SJCRH30 (cell line): ENCODE measurements around the gene GDPD2. TPM values are rescaled to one million over a fixed set of nuclear protein-coding genes. Genes with fewer than 3 reads are reported as not detected.

ENCODE experiments used
- DNase-seq, 2 experiments: peaks; one replicate each; pipeline ENCODE4 v3.0.0-alpha.2; 2015 to 2020
- H3K27ac ChIP-seq: fragments of 250-450 bp; sonication (Bioruptor Pico); 2 replicates; pipeline ENCODE4 v1.5.1; 2020; ENCODE audit warnings: mild to moderate bottlenecking, moderate library complexity
- H3K27me3 ChIP-seq: fragments of 250-450 bp; sonication (Bioruptor Pico); 2 replicates; pipeline ENCODE4 v1.5.1; 2020; ENCODE audit warnings: mild to moderate bottlenecking, moderate library complexity
- H3K36me3 ChIP-seq: fragments of 250-450 bp; sonication (Bioruptor Pico); 2 replicates; pipeline ENCODE4 v1.5.1; 2020; ENCODE audit warnings: mild to moderate bottlenecking, moderate library complexity
- H3K4me1 ChIP-seq: fragments of 250-450 bp; sonication (Bioruptor Pico); 2 replicates; pipeline ENCODE4 v1.5.1; 2020; ENCODE audit warnings: mild to moderate bottlenecking, moderate library complexity
- H3K4me3 ChIP-seq: fragments of 250-450 bp; sonication (Bioruptor Pico); 2 replicates; pipeline ENCODE4 v1.5.1; 2020; ENCODE audit warnings: mild to moderate bottlenecking, moderate library complexity
- H3K9me3 ChIP-seq: fragments of 250-450 bp; sonication (Bioruptor Pico); replicated peaks from 2 replicates; pipeline ENCODE4 v1.5.1; 2020; ENCODE audit warnings: mild to moderate bottlenecking, moderate library complexity
- total RNA-seq: library from RNA; depleted of rRNA; stranded (reverse); fragments of >200 nt; shearing (Covaris generic); gene quantifications from 2 replicates; pipeline ENCODE4 v1.2.3, GENCODE V29; 2014

GDPD2 gene
- total RNA-seq, 1 experiment from 2014 or later, result 0.08 TPM

GRCh38 chrX:70446380-70447350 lies 23.6 kb downstream of the GDPD2 start:
- no peak overlapping the region for H3K4me3 ChIP-seq
- H3K4me1 ChIP-seq, result no peaks in the 10 kb centered on the region
- peaks cover 8% of the 10 kb centered on the region for H3K27me3 ChIP-seq
- DNase-seq, result no peak
- no peaks in the 10 kb centered on the region for H3K36me3 ChIP-seq
- H3K9me3 ChIP-seq, result no peaks in the 10 kb centered on the region
- no peak overlapping the region for H3K27ac ChIP-seq

GRCh38 chrX:70449457-70449966 lies 26.4 kb downstream of the GDPD2 start:
- no peak for DNase-seq
- Histone ChIP-seq H3K36me3 (no peaks in the 10 kb centered on the region), H3K9me3 (no peaks in the 10 kb centered on the region), H3K27me3 (peaks cover under 1% of the 10 kb centered on the region), H3K27ac (no peak overlapping the region), H3K4me1 (peaks cover 5% of the 10 kb centered on the region; the same call in 1 of the 2 replicates), H3K4me3 (no peak overlapping the region)

GRCh38 chrX:70452143-70452733 lies 29.1 kb downstream of the GDPD2 start:
- Histone ChIP-seq H3K27me3 (no peaks in the 10 kb centered on the region), H3K27ac (peak overlapping the region; percentile 6; the same call in 1 of the 2 replicates), H3K4me3 (peak overlapping the region; percentile 72)

GRCh38 chrX:70453024-70453618 lies 30.0 kb downstream of the GDPD2 start:
- Histone ChIP-seq H3K9me3 (no peaks in the 10 kb centered on the region), H3K27ac (no peak overlapping the region), H3K4me3 (peak overlapping the region; percentile 72), H3K27me3 (no peaks in the 10 kb centered on the region), H3K4me1 (peaks cover 8% of the 10 kb centered on the region; the same call in 1 of the 2 replicates), H3K36me3 (0 out of 2 replicates have a peak, but pooled peaks cover 2% of the 10 kb centered on the region)
- no peak for DNase-seq

More at GRCh38 chrX:70452143-70452733, 29.1 kb downstream of the GDPD2 start:
- peak; percentile 63 to 83 for DNase-seq
- Histone ChIP-seq H3K36me3 (0 out of 2 replicates have a peak, but pooled peaks cover 2% of the 10 kb centered on the region), H3K9me3 (no peaks in the 10 kb centered on the region), H3K4me1 (peaks cover 8% of the 10 kb centered on the region; the same call in 1 of the 2 replicates)

- Histone ChIP-seq H3K27me3 (no peaks in the 10 kb centered on the region), H3K36me3 (peaks cover 2% of the 10 kb centered on the region; the same call in 1 of the 2 replicates), H3K9me3 (no peaks in the 10 kb centered on the region), H3K4me1 (peaks cover 8% of the 10 kb centered on the region; the same call in 1 of the 2 replicates), H3K4me3 (peak overlapping the region; percentile 82), H3K27ac (peak overlapping the region; percentile 81)
- peak; percentile 92 to 95 for DNase-seq
Observed at GRCh38 chrX:70454441-70455365, 31.6 kb downstream of the GDPD2 start.

- peak overlapping the region; percentile 82 for H3K4me3 ChIP-seq
- peak in 1 of 2 experiments; percentile 36 for DNase-seq
- H3K4me1 ChIP-seq, result peaks cover 8% of the 10 kb centered on the region; the same call in 1 of the 2 replicates
- no peaks in the 10 kb centered on the region for H3K9me3 ChIP-seq
- H3K27ac ChIP-seq, result peak overlapping the region; percentile 81
- H3K36me3 ChIP-seq, result peaks cover 5% of the 10 kb centered on the region; the same call in 1 of the 2 replicates
- H3K27me3 ChIP-seq, result no peaks in the 10 kb centered on the region
Observed at GRCh38 chrX:70455366-70456202, 32.5 kb downstream of the GDPD2 start.

GRCh38 chrX:70456256-70456655 lies 33.1 kb downstream of the GDPD2 start:
- Histone ChIP-seq H3K27ac (no peak overlapping the region), H3K4me1 (peaks cover 8% of the 10 kb centered on the region; the same call in 1 of the 2 replicates), H3K36me3 (peaks cover 12% of the 10 kb centered on the region; the same call in 1 of the 2 replicates), H3K27me3 (no peaks in the 10 kb centered on the region), H3K9me3 (no peaks in the 10 kb centered on the region), H3K4me3 (peak overlapping the region; percentile 82)
- no peak for DNase-seq

- no peak overlapping the region for H3K27ac ChIP-seq
- peaks cover 18% of the 10 kb centered on the region; the same call in 1 of the 2 replicates for H3K36me3 ChIP-seq
- peaks cover 3% of the 10 kb centered on the region; the same call in 1 of the 2 replicates for H3K4me1 ChIP-seq
- no peaks in the 10 kb centered on the region for H3K9me3 ChIP-seq
- DNase-seq, result no peak
- no peak overlapping the region for H3K4me3 ChIP-seq
- H3K27me3 ChIP-seq, result no peaks in the 10 kb centered on the region
Observed at GRCh38 chrX:70461026-70461425, 37.9 kb downstream of the GDPD2 start.

GRCh38 chrX:70464051-70464450 lies 40.9 kb downstream of the GDPD2 start:
- Histone ChIP-seq H3K9me3 (no peaks in the 10 kb centered on the region), H3K27me3 (no peaks in the 10 kb centered on the region), H3K27ac (no peak overlapping the region), H3K4me3 (no peak overlapping the region), H3K36me3 (peaks cover 19% of the 10 kb centered on the region), H3K4me1 (no peaks in the 10 kb centered on the region)
- no peak for DNase-seq

GRCh38 chrX:70466968-70467367 lies 43.9 kb downstream of the GDPD2 start:
- no peaks in the 10 kb centered on the region for H3K9me3 ChIP-seq
- H3K27me3 ChIP-seq, result no peaks in the 10 kb centered on the region
- DNase-seq, result no peak
- peaks cover 9% of the 10 kb centered on the region; the same call in 1 of the 2 replicates for H3K36me3 ChIP-seq
- H3K4me1 ChIP-seq, result peaks cover 4% of the 10 kb centered on the region; the same call in 1 of the 2 replicates
- H3K27ac ChIP-seq, result no peak overlapping the region
- no peak overlapping the region for H3K4me3 ChIP-seq

GRCh38 chrX:70468709-70469108 lies 45.6 kb downstream of the GDPD2 start:
- H3K36me3 ChIP-seq, result peaks cover 9% of the 10 kb centered on the region; the same call in 1 of the 2 replicates

GRCh38 chrX:70470850-70471289 lies 47.8 kb downstream of the GDPD2 start:
- peaks cover 11% of the 10 kb centered on the region for H3K4me1 ChIP-seq
- DNase-seq, result peak in 1 of 2 experiments; percentile 33
- no peak overlapping the region for H3K27ac ChIP-seq
- no peaks in the 10 kb centered on the region for H3K27me3 ChIP-seq
- no peaks in the 10 kb centered on the region for H3K9me3 ChIP-seq
- peaks cover 4% of the 10 kb centered on the region; the same call in 1 of the 2 replicates for H3K36me3 ChIP-seq
- H3K4me3 ChIP-seq, result no peak overlapping the region

More at GRCh38 chrX:70468709-70469108, 45.6 kb downstream of the GDPD2 start:
- DNase-seq, result no peak
- Histone ChIP-seq H3K27me3 (no peaks in the 10 kb centered on the region), H3K27ac (no peak overlapping the region), H3K4me1 (peaks cover 4% of the 10 kb centered on the region; the same call in 1 of the 2 replicates), H3K9me3 (no peaks in the 10 kb centered on the region), H3K4me3 (no peak overlapping the region)
